GM23338 (cell line): Measurements from ENCODE around the gene RBP4. TPM values are rescaled to one million over a fixed set of nuclear protein-coding genes. Genes with fewer than 3 reads are reported as not detected.
A peak's percentile ranks its signal among the peaks of the same experiment; 100 is the strongest.

Experiments used
- ATAC-seq: fragments of 200-7000 bp; cut with Tn5 transposase; 3 replicates; pipeline ENCODE4 v1.9.1; 2020
- DNase-seq: peaks from one replicate; pipeline ENCODE4 v3.0.0-alpha.2; 2015; ENCODE audit warnings: low spot score
- H2AFZ ChIP-seq: fragments of 200-600 bp; sonication (generic); 2 replicates; pipeline ENCODE4 v1.8.0; 2016; ENCODE audit warnings: antibody characterized with exemption, mild to moderate bottlenecking, moderate library complexity
- H3F3A ChIP-seq: fragments of 200-600 bp; sonication (generic); replicated peaks from 2 replicates; pipeline ENCODE4 v1.8.0; 2017; ENCODE audit warnings: antibody characterized with exemption, mixed run types, low read depth
- H3K27ac ChIP-seq: fragments of 200-600 bp; sonication (generic); 2 replicates; pipeline ENCODE4 v1.6.1; 2016; ENCODE audit warnings: low read depth
- H3K27me3 ChIP-seq: fragments of 200-600 bp; sonication (generic); 2 replicates; pipeline ENCODE4 v1.8.0; 2016; ENCODE audit warnings: mild to moderate bottlenecking, mixed run types, moderate library complexity; ENCODE audit not compliant: insufficient read depth
- H3K36me3 ChIP-seq: fragments of 200-600 bp; sonication (generic); 2 replicates; pipeline ENCODE4 v1.8.0; 2016; ENCODE audit warnings: mild to moderate bottlenecking; ENCODE audit not compliant: insufficient read depth
- H3K4me1 ChIP-seq: fragments of 200-600 bp; sonication (generic); 2 replicates; pipeline ENCODE4 v1.8.0; 2016; ENCODE audit warnings: mild to moderate bottlenecking, moderate library complexity; ENCODE audit not compliant: insufficient read depth
- H3K4me2 ChIP-seq: fragments of 200-600 bp; sonication (generic); 2 replicates; pipeline ENCODE4 v1.7.1; 2017; ENCODE audit warnings: mixed run types
- H3K4me3 ChIP-seq: fragments of 200-600 bp; sonication (generic); 2 replicates; pipeline ENCODE4 v1.6.1; 2016; ENCODE audit warnings: mixed run types
- H3K79me2 ChIP-seq: fragments of 200-600 bp; sonication (generic); replicated peaks from 2 replicates; pipeline ENCODE4 v1.8.0; 2017; ENCODE audit warnings: mild to moderate bottlenecking; ENCODE audit not compliant: insufficient read depth
- H3K9me2 ChIP-seq: fragments of 200-600 bp; sonication (generic); 2 replicates; pipeline ENCODE4 v1.8.0; 2017; ENCODE audit not compliant: insufficient read depth
- H4K20me1 ChIP-seq: fragments of 200-600 bp; sonication (generic); replicated peaks from 2 replicates; pipeline ENCODE4 v1.8.0; 2017; ENCODE audit warnings: mild to moderate bottlenecking; ENCODE audit not compliant: insufficient read depth
- H3K27ac Mint-ChIP-seq: 2 replicates; pipeline ENCODE4 v1.8.0; 2020; ENCODE audit warnings: inconsistent platforms, mild to moderate bottlenecking, moderate library complexity, mixed read lengths
- H3K27me3 Mint-ChIP-seq: 3 replicates; pipeline ENCODE4 v1.8.0; 2022; ENCODE audit warnings: low read depth, mild to moderate bottlenecking, moderate library complexity, mixed read lengths, inconsistent platforms; ENCODE audit not compliant: insufficient read depth, poor library complexity
- H3K36me3 Mint-ChIP-seq: 3 replicates; pipeline ENCODE4 v1.8.0; 2021; ENCODE audit warnings: low read depth, mild to moderate bottlenecking, inconsistent platforms, moderate library complexity, mixed read lengths
- H3K4me1 Mint-ChIP-seq: 3 replicates; pipeline ENCODE4 v1.8.0; 2020; ENCODE audit warnings: mild to moderate bottlenecking, inconsistent platforms, mixed read lengths
- H3K4me3 Mint-ChIP-seq: 3 replicates; pipeline ENCODE4 v1.8.0; 2021; ENCODE audit warnings: moderate library complexity, mild to moderate bottlenecking, inconsistent platforms, mixed read lengths
- H3K9me3 Mint-ChIP-seq: 3 replicates; pipeline ENCODE4 v1.8.0; 2020; ENCODE audit warnings: moderate library complexity, mild to moderate bottlenecking, inconsistent platforms, mixed read lengths
- CREB1 ChIP-seq: fragments of 250-450 bp; sonication (Bioruptor Pico); IDR thresholded peaks from 2 replicates; pipeline ENCODE4 v1.5.0; 2020; ENCODE audit warnings: low read depth, mild to moderate bottlenecking, moderate library complexity
- CTCF ChIP-seq, 2 experiments: fragments of 200-600 bp in 1 of 2; sonication (generic) in 1 of 2; conservative IDR thresholded peaks; 2 replicates each; pipeline versions ENCODE4 v1.5.1 to v1.6.1; 2016 to 2017; ENCODE audit warnings: antibody characterized with exemption in 2 of 2, low read depth in 2 of 2, mild to moderate bottlenecking in 2 of 2, moderate library complexity in 1 of 2
- EZH2 ChIP-seq: fragments of 200-600 bp; sonication (generic); IDR thresholded peaks from one replicate; pipeline ENCODE4 v1.8.0; 2017; ENCODE audit warnings: antibody characterized with exemption, mild to moderate bottlenecking, low read depth; ENCODE audit not compliant: unreplicated experiment
- EZH2phosphoT487 ChIP-seq: fragments of 200-600 bp; sonication (generic); IDR thresholded peaks from one replicate; pipeline ENCODE4 v1.8.1; 2018; ENCODE audit warnings: antibody characterized with exemption; ENCODE audit not compliant: unreplicated experiment
- STAT1 ChIP-seq: IDR thresholded peaks from one replicate; pipeline ENCODE4 v1.6.1; 2016; ENCODE audit warnings: antibody characterized with exemption; ENCODE audit not compliant: unreplicated experiment
- ZNF114 ChIP-seq: fragments of 250-450 bp; sonication (Bioruptor Pico); IDR thresholded peaks from 2 replicates; pipeline ENCODE4 v1.5.0; 2020; ENCODE audit warnings: mild to moderate bottlenecking, moderate library complexity
- ZNF462 ChIP-seq: fragments of 250-450 bp; sonication (Bioruptor Pico); IDR thresholded peaks from 2 replicates; pipeline ENCODE4 v1.5.0; 2020; ENCODE audit warnings: mild to moderate bottlenecking, moderate library complexity
- polyA plus RNA-seq: library from polyadenylated mRNA; unstranded; fragments of >200 nt; fragmentation: Nextera tagmentation; extraction: Ambion mirVana; gene quantifications from 2 replicates; pipeline ENCODE4 v1.2.1, GENCODE V29; 2016
- total RNA-seq: library from RNA; depleted of rRNA; stranded (reverse); fragments of >200 nt; shearing (Covaris generic); gene quantifications from 2 replicates; pipeline ENCODE4 v1.2.3, GENCODE V29; 2014
- TF ChIP-seq, protein P1 (sequence below): IDR thresholded peaks from one replicate; pipeline ENCODE4 v1.6.1; 2018; ENCODE audit warnings: antibody characterized with exemption; ENCODE audit not compliant: unreplicated experiment

RBP4 gene
- total and polyA plus RNA-seq, 2 experiments from 2014 or later, result 0.79 to 1.0 TPM

GRCh38 chr10:93600446-93601145, 439 bp downstream of the RBP4 start:
- H3K79me2 ChIP-seq, result no peaks in the 10 kb centered on the region
- peak; percentile 36 for DNase-seq
- peak overlapping the region; percentile 89 for H3K4me2 ChIP-seq
- peaks cover 11% of the 10 kb centered on the region; the same call in 2 of the 3 replicates for H3K4me1 Mint-ChIP-seq
- H3K36me3 ChIP-seq, result no peaks in the 10 kb centered on the region
- ATAC-seq, result peak; percentile 39
- peaks cover 42% of the 10 kb centered on the region for H3K27me3 Mint-ChIP-seq
- peaks cover 3% of the 10 kb centered on the region; the same call in 1 of the 2 replicates for H4K20me1 ChIP-seq
- no peaks in the 10 kb centered on the region for H3K9me2 ChIP-seq
- H3K27ac Mint-ChIP-seq, result no peak overlapping the region
- H3K4me3 Mint-ChIP-seq, result peak overlapping the region; percentile 72
- no peaks in the 10 kb centered on the region for H3K36me3 Mint-ChIP-seq
- H3F3A ChIP-seq, result no peaks in the 10 kb centered on the region
- peak overlapping the region; percentile 95 for H2AFZ ChIP-seq
- H3K9me3 Mint-ChIP-seq, result no peaks in the 10 kb centered on the region
- no peak overlapping the region for H3K27ac ChIP-seq
- H3K27me3 ChIP-seq, result peaks cover 67% of the 10 kb centered on the region
- H3K4me1 ChIP-seq, result peaks cover 10% of the 10 kb centered on the region; the same call in 1 of the 2 replicates
- TF ChIP-seq, protein P1, sequence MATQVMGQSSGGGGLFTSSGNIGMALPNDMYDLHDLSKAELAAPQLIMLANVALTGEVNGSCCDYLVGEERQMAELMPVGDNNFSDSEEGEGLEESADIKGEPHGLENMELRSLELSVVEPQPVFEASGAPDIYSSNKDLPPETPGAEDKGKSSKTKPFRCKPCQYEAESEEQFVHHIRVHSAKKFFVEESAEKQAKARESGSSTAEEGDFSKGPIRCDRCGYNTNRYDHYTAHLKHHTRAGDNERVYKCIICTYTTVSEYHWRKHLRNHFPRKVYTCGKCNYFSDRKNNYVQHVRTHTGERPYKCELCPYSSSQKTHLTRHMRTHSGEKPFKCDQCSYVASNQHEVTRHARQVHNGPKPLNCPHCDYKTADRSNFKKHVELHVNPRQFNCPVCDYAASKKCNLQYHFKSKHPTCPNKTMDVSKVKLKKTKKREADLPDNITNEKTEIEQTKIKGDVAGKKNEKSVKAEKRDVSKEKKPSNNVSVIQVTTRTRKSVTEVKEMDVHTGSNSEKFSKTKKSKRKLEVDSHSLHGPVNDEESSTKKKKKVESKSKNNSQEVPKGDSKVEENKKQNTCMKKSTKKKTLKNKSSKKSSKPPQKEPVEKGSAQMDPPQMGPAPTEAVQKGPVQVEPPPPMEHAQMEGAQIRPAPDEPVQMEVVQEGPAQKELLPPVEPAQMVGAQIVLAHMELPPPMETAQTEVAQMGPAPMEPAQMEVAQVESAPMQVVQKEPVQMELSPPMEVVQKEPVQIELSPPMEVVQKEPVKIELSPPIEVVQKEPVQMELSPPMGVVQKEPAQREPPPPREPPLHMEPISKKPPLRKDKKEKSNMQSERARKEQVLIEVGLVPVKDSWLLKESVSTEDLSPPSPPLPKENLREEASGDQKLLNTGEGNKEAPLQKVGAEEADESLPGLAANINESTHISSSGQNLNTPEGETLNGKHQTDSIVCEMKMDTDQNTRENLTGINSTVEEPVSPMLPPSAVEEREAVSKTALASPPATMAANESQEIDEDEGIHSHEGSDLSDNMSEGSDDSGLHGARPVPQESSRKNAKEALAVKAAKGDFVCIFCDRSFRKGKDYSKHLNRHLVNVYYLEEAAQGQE, result no peak
- TF ChIP-seq EZH2, result peak; percentile 50
- peak overlapping the region; percentile 65 for H3K4me3 ChIP-seq

DNA sequence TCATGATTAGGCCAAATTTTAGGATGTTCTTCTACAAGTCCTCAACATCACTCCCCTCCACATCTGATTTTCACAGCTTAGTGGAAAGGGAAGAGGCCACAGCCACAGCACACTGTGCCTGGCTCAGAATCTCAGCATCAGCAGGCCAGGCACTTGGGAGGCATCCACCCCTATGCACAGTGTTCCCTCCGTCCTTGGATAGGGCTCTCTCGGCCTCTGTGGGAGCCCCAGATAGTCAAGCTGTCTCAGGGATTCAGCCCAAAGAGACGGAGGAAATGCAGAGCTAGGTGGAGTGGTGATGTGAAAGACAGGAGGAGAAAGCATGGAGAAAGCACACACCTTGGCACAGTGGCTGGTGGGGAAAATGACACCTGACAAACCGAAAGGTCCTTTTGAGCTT, 1.3 kb downstream of the RBP4 start:
- Histone ChIP-seq H3K4me2 (no peak overlapping the region), H4K20me1 (peaks cover 3% of the 10 kb centered on the region; the same call in 1 of the 2 replicates), H3K36me3 (no peaks in the 10 kb centered on the region), H3K9me2 (no peaks in the 10 kb centered on the region), H3K27me3 (peaks cover 67% of the 10 kb centered on the region), H3K79me2 (no peaks in the 10 kb centered on the region), H2AFZ (no peak overlapping the region; the same call in 1 of the 2 replicates), H3F3A (no peaks in the 10 kb centered on the region), H3K27ac (no peak overlapping the region), H3K4me1 (peaks cover 10% of the 10 kb centered on the region; the same call in 1 of the 2 replicates), H3K4me3 (0 out of 2 replicates have a peak overlapping the region, but pooled peaks have one; percentile 65)
- Mint-ChIP-seq H3K27ac (no peak overlapping the region), H3K36me3 (no peaks in the 10 kb centered on the region), H3K4me1 (peaks cover 11% of the 10 kb centered on the region), H3K9me3 (no peaks in the 10 kb centered on the region), H3K4me3 (peak overlapping the region; percentile 72; the same call in 2 of the 3 replicates), H3K27me3 (peaks cover 42% of the 10 kb centered on the region)
- ATAC-seq (no peak), DNase-seq (no peak)
- TF ChIP-seq ZNF462, result no peak
- TF ChIP-seq ZNF114 (CRISPR knock-in tag), result no peak
- no peak for TF ChIP-seq EZH2phosphoT487
- no peak for TF ChIP-seq CTCF (conservative IDR thresholded peaks at IDR 0.05; ENCODE audit: low read depth in 2 of 2)
- no peak for TF ChIP-seq STAT1
- no peak for TF ChIP-seq CREB1 (CRISPR knock-in tag)
- TF ChIP-seq EZH2, result no peak
